GM19397 (cell line): Measurements from ENCODE around the gene DDX49.
"Not testable (repeated sequence)": the region's sequence is repeated elsewhere in the genome, so short reads cannot be mapped to it uniquely, and the experiment has no call there.

Experiments
- ATAC-seq: cut with Tn5 transposase; IDR thresholded peaks from one replicate; pipeline ENCODE4 v1.9.1; 2021; ENCODE audit warnings: mild to moderate bottlenecking, moderate library complexity; ENCODE audit not compliant: unreplicated experiment

DDX49 gene

GRCh38 chr19:18908917-18909619 lies 10.4 kb upstream of the DDX49 start:
- ATAC-seq, result no peak

GRCh38 chr19:18910010-18910409 lies 9.5 kb upstream of the DDX49 start:
- ATAC-seq, result no peak

- no peak for ATAC-seq
Measured at GRCh38 chr19:18910801-18911436, 8.6 kb upstream of the DDX49 start.

GRCh38 chr19:18912933-18913332 lies 6.6 kb upstream of the DDX49 start:
- ATAC-seq, result no peak

- no peak for ATAC-seq
Measured at GRCh38 chr19:18913466-18913865, 6.0 kb upstream of the DDX49 start.

GRCh38 chr19:18915639-18916038 lies 3.9 kb upstream of the DDX49 start:
- ATAC-seq, result no peak

GRCh38 chr19:18917593-18917992 lies 1.9 kb upstream of the DDX49 start:
- ATAC-seq, result not testable (repeated sequence)

- ATAC-seq, result no peak
Measured at GRCh38 chr19:18919900-18920214, 342 bp downstream of the DDX49 start.

- ATAC-seq, result no peak
Measured at GRCh38 chr19:18920400-18920799, 885 bp downstream of the DDX49 start.

- no peak for ATAC-seq
Measured at GRCh38 chr19:18921593-18921992, 2.1 kb downstream of the DDX49 start.

GRCh38 chr19:18922228-18922985 lies 2.9 kb downstream of the DDX49 start:
- ATAC-seq, result no peak

- ATAC-seq, result no peak
Measured at GRCh38 chr19:18924684-18925213, 5.2 kb downstream of the DDX49 start.

- no peak for ATAC-seq
Measured at GRCh38 chr19:18928018-18928805, 8.7 kb downstream of the DDX49 start.

- ATAC-seq, result no peak
Measured at GRCh38 chr19:18929311-18929710, 9.8 kb downstream of the DDX49 start.

- no peak for ATAC-seq
Measured at GRCh38 chr19:18931316-18932162, 12.0 kb downstream of the DDX49 start.

GRCh38 chr19:18932216-18932841 lies 12.8 kb downstream of the DDX49 start:
- ATAC-seq, result no peak

- no peak for ATAC-seq
Measured at GRCh38 chr19:18933297-18933696, 13.8 kb downstream of the DDX49 start.

- no peak for ATAC-seq
Measured at GRCh38 chr19:18939163-18939562, 19.6 kb downstream of the DDX49 start.

GRCh38 chr19:18939922-18940768 lies 20.6 kb downstream of the DDX49 start:
- no peak for ATAC-seq
